HepG2 (cell line): ENCODE results near the gene WNT9A.

ENCODE experiments used
- PHF8 ChIP-seq: sonication (generic); formaldehyde crosslinking; IDR thresholded peaks from 2 replicates; pipeline ENCODE4 v1.5.0; 2020; ENCODE audit warnings: missing genetic modification reagents
- ZNF326 ChIP-seq: sonication (generic); formaldehyde crosslinking; IDR thresholded peaks from 2 replicates; pipeline ENCODE4 v1.4.0; 2020; ENCODE audit warnings: missing genetic modification reagents, borderline replicate concordance

DNA sequence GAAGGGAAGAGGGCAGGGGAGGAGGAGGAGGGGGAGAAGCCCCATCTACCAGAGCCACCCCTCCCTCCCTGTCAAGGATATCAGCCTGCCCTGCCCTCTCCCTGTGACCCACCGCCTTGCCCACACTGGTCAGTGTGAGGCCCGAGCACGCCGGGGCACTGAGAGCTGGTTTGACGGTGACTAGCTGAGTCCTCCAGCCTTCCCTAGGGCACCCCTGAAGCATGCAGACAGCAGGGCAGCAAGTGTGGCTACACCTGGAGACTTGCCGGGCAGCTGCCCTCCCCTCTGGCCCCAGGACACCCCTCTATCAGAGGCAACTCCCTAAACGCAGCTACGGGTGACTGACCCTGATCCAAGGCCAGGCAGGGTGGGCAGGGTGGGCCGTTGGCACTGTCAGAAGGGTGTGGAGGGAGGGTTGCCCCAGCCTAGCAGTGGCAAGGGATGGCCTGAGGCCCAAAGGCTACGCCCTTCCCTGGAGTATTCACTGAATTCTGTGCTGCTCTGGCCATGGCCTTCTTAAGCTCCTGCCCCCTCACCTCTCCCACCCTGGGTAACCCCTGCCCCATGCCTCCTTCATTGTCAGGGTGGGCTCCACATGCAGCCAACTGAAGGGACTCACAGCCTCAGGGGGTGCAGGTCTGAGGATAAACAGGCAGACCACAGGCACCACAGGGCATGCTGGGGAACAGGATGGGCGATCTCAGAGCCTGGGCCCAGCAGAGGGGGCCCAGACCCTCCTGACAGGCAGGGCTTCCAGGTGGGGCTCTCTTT lies 19.6 kb downstream of the WNT9A start:
- TF ChIP-seq ZNF326 (no peak), PHF8 (CRISPR knock-in tag) (no peak)
